H1 (cell line): Measurements from ENCODE around the gene FBXL16. TPM values are rescaled to one million over a fixed set of nuclear protein-coding genes. Genes with fewer than 3 reads are reported as not detected.

Experiments used
- CTCF ChIA-PET: fragments of 300-600 bp; sonication (Branson Sonifier 250); formaldehyde crosslinking; loops from one replicate; lab custom pipeline; 2021; ENCODE audit not compliant: partially characterized antibody; lab: Charles Lee
- POLR2A ChIA-PET: fragments of 300-600 bp; sonication (Branson Sonifier 250); formaldehyde crosslinking; loops from one replicate; lab custom pipeline; 2021; ENCODE audit warnings: inconsistent platforms; ENCODE audit not compliant: partially characterized antibody; lab: Charles Lee
- DNase-seq, 2 experiments: peaks; one replicate each; pipeline versions ENCODE4 v3.0.0 to v3.0.0-alpha.2; 2010 to 2022; ENCODE audit warnings: low spot score in 2 of 2, low read depth in 1 of 2, mixed read lengths in 1 of 2
- FAIRE-seq: peaks from 2 replicates; lab custom pipeline; 2011; peaks lifted over from hg19 to GRCh38; lab: Jason Lieb, UNC
- H2AFZ ChIP-seq: 2 replicates; pipeline ENCODE4 v1.8.1; 2012; ENCODE audit warnings: low read length, inconsistent platforms
- H2AK5ac ChIP-seq: 2 replicates; pipeline ENCODE4 v1.6.1; 2013; ENCODE audit warnings: low read depth, low read length
- H2BK120ac ChIP-seq: replicated peaks from 2 replicates; pipeline ENCODE3; 2013; ENCODE audit warnings: low read depth, low read length, inconsistent platforms
- H2BK12ac ChIP-seq: 2 replicates; pipeline ENCODE4 v1.6.1; 2013; ENCODE audit warnings: low read depth, low read length
- H2BK15ac ChIP-seq: 2 replicates; pipeline ENCODE4 v1.6.1; 2013; ENCODE audit warnings: low read length
- H2BK20ac ChIP-seq: 2 replicates; pipeline ENCODE4 v1.6.1; 2013; ENCODE audit warnings: low read length
- H2BK5ac ChIP-seq: 2 replicates; pipeline ENCODE4 v1.6.1; 2013; ENCODE audit warnings: low read depth, low read length
- H3K14ac ChIP-seq: 2 replicates; pipeline ENCODE4 v1.6.1; 2013; ENCODE audit warnings: inconsistent platforms; ENCODE audit not compliant: insufficient read length
- H3K18ac ChIP-seq: 2 replicates; pipeline ENCODE4 v1.6.1; 2013; ENCODE audit warnings: low read length; ENCODE audit errors: extremely low read depth
- H3K23ac ChIP-seq: 2 replicates; pipeline ENCODE4 v1.6.1; 2013; ENCODE audit warnings: inconsistent platforms; ENCODE audit not compliant: insufficient read length
- H3K23me2 ChIP-seq: 2 replicates; pipeline ENCODE4 v1.6.1; 2013; ENCODE audit warnings: low read depth, low read length
- H3K27ac ChIP-seq: 2 replicates; pipeline ENCODE4 v1.6.1; 2011; ENCODE audit warnings: low read depth, low read length, inconsistent platforms
- H3K27me3 ChIP-seq, 4 experiments: replicated peaks in 1 of 4; 1 replicate in 1 of 4; 2 replicates in 3 of 4; pipeline versions ENCODE4 v1.6.1 to v1.8.1; 2011 to 2013; ENCODE audit warnings: low read length in 3 of 4, mild to moderate bottlenecking in 3 of 4, inconsistent platforms in 2 of 4, mixed read lengths in 2 of 4, moderate library complexity in 1 of 4; ENCODE audit not compliant: control insufficient read depth in 3 of 4, insufficient read depth in 3 of 4; ENCODE audit errors: extremely low read depth in 1 of 4
- H3K36me3 ChIP-seq, 4 experiments: 2 replicates each; pipeline versions ENCODE4 v1.6.1 to v1.8.1; 2011 to 2013; ENCODE audit warnings: mild to moderate bottlenecking in 4 of 4, low read length in 3 of 4, moderate library complexity in 2 of 4, control low read depth in 1 of 4, inconsistent platforms in 1 of 4; ENCODE audit not compliant: insufficient read depth in 4 of 4, control insufficient read depth in 2 of 4
- H3K4ac ChIP-seq: replicated peaks from 2 replicates; pipeline ENCODE3; 2013; ENCODE audit warnings: low read length, low read depth, mixed read lengths, inconsistent platforms; ENCODE audit not compliant: insufficient read length
- H3K4me1 ChIP-seq, 4 experiments: replicated peaks in 1 of 4; 1 replicate in 1 of 4; 2 replicates in 3 of 4; pipeline versions ENCODE4 v1.6.1 to v1.8.1; 2011 to 2013; ENCODE audit warnings: low read length in 3 of 4, inconsistent platforms in 2 of 4, mixed read lengths in 1 of 4; ENCODE audit not compliant: insufficient read depth in 4 of 4, control insufficient read depth in 3 of 4
- H3K4me2 ChIP-seq, 2 experiments: 2 replicates each; pipeline versions ENCODE4 v1.6.1 to v1.8.1; 2011 to 2013; ENCODE audit warnings: low read depth in 2 of 2, low read length in 2 of 2, control low read depth in 1 of 2, inconsistent platforms in 1 of 2, mild to moderate bottlenecking in 1 of 2; ENCODE audit not compliant: insufficient read depth in 1 of 2
- H3K4me3 ChIP-seq, 4 experiments: fragments of 200-600, 300-600 bp in 1 of 4; sonication (generic), shearing (Covaris generic), sonication (Bioruptor Twin) in 1 of 4; 2 replicates each; pipeline versions ENCODE4 v1.5.1 to v1.8.1; 2011 to 2016; ENCODE audit warnings: low read length in 4 of 4, low read depth in 3 of 4, control low read depth in 2 of 4, inconsistent platforms in 2 of 4, mild to moderate bottlenecking in 2 of 4, mixed read lengths in 1 of 4, moderate library complexity in 1 of 4; ENCODE audit not compliant: insufficient read depth in 2 of 4; ENCODE audit errors: extremely low read depth in 1 of 4
- H3K56ac ChIP-seq: replicated peaks from 2 replicates; pipeline ENCODE3; 2013; ENCODE audit warnings: low read depth, mild to moderate bottlenecking, mixed read lengths, low read length, inconsistent platforms; ENCODE audit not compliant: insufficient read length
- H3K79me1 ChIP-seq: 2 replicates; pipeline ENCODE4 v1.6.1; 2013; ENCODE audit warnings: low read depth, low read length, control low read depth
- H3K79me2 ChIP-seq, 2 experiments: 2 replicates each; pipeline versions ENCODE4 v1.6.1 to v1.8.1; 2012 to 2013; ENCODE audit warnings: low read length in 2 of 2, mild to moderate bottlenecking in 2 of 2, inconsistent platforms in 1 of 2; ENCODE audit not compliant: insufficient read depth in 2 of 2, control insufficient read depth in 1 of 2
- H3K9ac ChIP-seq, 4 experiments: replicated peaks in 1 of 4; 1 replicate in 1 of 4; 2 replicates in 3 of 4; pipeline versions ENCODE4 v1.6.1 to v1.8.1; 2011 to 2013; ENCODE audit warnings: low read depth in 3 of 4, low read length in 3 of 4, control low read depth in 2 of 4, mild to moderate bottlenecking in 2 of 4, moderate library complexity in 2 of 4, inconsistent platforms in 1 of 4; ENCODE audit errors: extremely low read depth in 1 of 4
- H3K9me3 ChIP-seq, 2 experiments: 2 replicates each; pipeline versions ENCODE4 v1.6.1 to v1.8.1; 2012 to 2013; ENCODE audit warnings: mild to moderate bottlenecking in 2 of 2, moderate library complexity in 2 of 2, control low read depth in 1 of 2, inconsistent platforms in 1 of 2, low read depth in 1 of 2, low read length in 1 of 2, mixed read lengths in 1 of 2; ENCODE audit not compliant: insufficient read depth in 2 of 2
- H4K20me1 ChIP-seq, 2 experiments: replicated peaks in 1 of 2; 2 replicates each; pipeline versions ENCODE3 to v1.8.1; 2011 to 2013; ENCODE audit warnings: inconsistent platforms in 2 of 2, low read length in 2 of 2, mild to moderate bottlenecking in 1 of 2; ENCODE audit not compliant: insufficient read depth in 2 of 2, control insufficient read depth in 1 of 2
- H4K5ac ChIP-seq: 2 replicates; pipeline ENCODE4 v1.6.1; 2013; ENCODE audit warnings: low read length, low read depth, mixed read lengths, inconsistent platforms; ENCODE audit not compliant: insufficient read length
- H4K8ac ChIP-seq: 2 replicates; pipeline ENCODE4 v1.8.0; 2013; ENCODE audit warnings: mild to moderate bottlenecking, moderate library complexity, low read length, inconsistent platforms; ENCODE audit not compliant: insufficient read depth; ENCODE audit errors: extremely low read depth
- H4K91ac ChIP-seq: replicated peaks from 2 replicates; pipeline ENCODE3; 2013; ENCODE audit warnings: low read length, mixed read lengths, inconsistent platforms; ENCODE audit not compliant: insufficient read length
- BACH1 ChIP-seq: IDR thresholded peaks from 2 replicates; pipeline ENCODE4 v1.6.1; 2012; ENCODE audit warnings: low read length, improper control_type of control experiment
- CBX5 ChIP-seq: fragments of 300-800, 300-1000 bp; sonication (generic); IDR thresholded peaks from 2 replicates; pipeline ENCODE4 v1.7.1; 2016; ENCODE audit warnings: antibody characterized with exemption, low read length, low read depth
- CHD1 ChIP-seq: IDR thresholded peaks from 2 replicates; pipeline ENCODE4 v1.6.1; 2012; ENCODE audit warnings: low read depth, low read length, improper control_type of control experiment
- FOSL1 ChIP-seq: IDR thresholded peaks from 2 replicates; pipeline ENCODE4 v1.6.1; 2011; ENCODE audit warnings: mild to moderate bottlenecking, low read depth, low read length, moderate library complexity; ENCODE audit not compliant: insufficient read depth
- NRF1 ChIP-seq: IDR thresholded peaks from 2 replicates; pipeline ENCODE4 v1.6.1; 2011; ENCODE audit warnings: mild to moderate bottlenecking, low read depth, low read length, improper control_type of control experiment
- RNF2 ChIP-seq: fragments of 200-900, 300-1000 bp; sonication (generic); IDR thresholded peaks from 2 replicates; pipeline ENCODE4 v1.7.1; 2016; ENCODE audit warnings: borderline replicate concordance, low read depth, mild to moderate bottlenecking, antibody characterized with exemption, low read length; ENCODE audit not compliant: poor library complexity, severe bottlenecking; ENCODE audit errors: missing control alignments
- SP2 ChIP-seq: IDR thresholded peaks from 2 replicates; pipeline ENCODE4 v1.6.1; 2012; ENCODE audit warnings: mild to moderate bottlenecking, low read length, inconsistent platforms
- WGBS, 2 experiments: shearing (Covaris generic) in 1 of 2; methylation state at CpG; one replicate each; pipeline versions ENCODE4 v1.1.6 to v1.1.7; 2013 to 2015; ENCODE audit warnings: low lambda C conversion rate in 2 of 2, mixed read lengths in 2 of 2, inconsistent platforms in 1 of 2, low coverage in 1 of 2, missing lambda C conversion rate in 1 of 2; ENCODE audit not compliant: insufficient replicate concordance in 2 of 2, insufficient coverage in 1 of 2, insufficient read length in 1 of 2; ENCODE audit errors: extremely low coverage in 1 of 2, missing lambda C conversion rate in 1 of 2; 5-methylcytosine and 5-hydroxymethylcytosine counted together
- polyA plus RNA-seq, 7 experiments: library from polyadenylated mRNA; depleted of rRNA in 3 of 7; stranded (reverse) in 5 of 7; unstranded in 2 of 7; fragments of >200 nt in 5 of 7; fragments of 200-250 nt in 2 of 7; gene quantifications; 1 replicate in 5 of 7; 2 replicates in 1 of 7; 4 replicates in 1 of 7; pipeline versions ENCODE4 v1.2.1 to v1.2.3, GENCODE V29; 2011 to 2013; ENCODE audit warnings: missing spikeins in 2 of 7, mixed read lengths in 2 of 7
- total RNA-seq: library from RNA; stranded (reverse); fragmentation: NEBNext Ultra II Directional; extraction: Animal tissue kit (Norgen Biotek cat#: 25700); gene quantifications from 2 replicates; pipeline ENCODE4 v1.2.1, GENCODE V29; 2021
- TF ChIP-seq, protein P1 (sequence below): IDR thresholded peaks from 2 replicates; pipeline ENCODE4 v1.6.1; 2012; ENCODE audit warnings: low read length, inconsistent platforms

Gene FBXL16
- total and polyA plus RNA-seq, 2 of the 8 experiments (the other 6 are each of a cell fraction or from before 2014, with no cell fraction given) = 12.5 to 12.8 TPM

DNA sequence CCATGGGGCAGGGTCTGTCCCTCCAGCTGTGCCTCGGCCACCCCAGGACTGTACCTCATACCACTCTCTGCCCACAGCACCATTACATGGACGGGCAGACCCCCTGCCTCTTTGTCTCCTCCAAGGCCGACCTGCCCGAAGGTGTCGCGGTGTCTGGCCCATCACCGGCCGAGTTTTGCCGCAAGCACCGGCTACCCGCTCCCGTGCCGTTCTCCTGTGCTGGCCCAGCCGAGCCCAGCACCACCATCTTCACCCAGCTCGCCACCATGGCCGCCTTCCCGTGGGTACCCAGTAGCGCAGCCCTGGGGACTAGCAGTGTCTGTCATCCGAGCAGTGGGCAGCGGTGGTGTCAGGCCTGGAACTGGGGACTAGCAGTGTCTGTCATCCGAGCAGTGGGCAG is 32.8 kb downstream of the FBXL16 start:
- H2BK120ac ChIP-seq = no peak overlapping the region
- H3K23me2 ChIP-seq = peaks cover 12% of the 10 kb centered on the region
- no peak overlapping the region for H2BK12ac ChIP-seq
- no peak overlapping the region for H3K9ac ChIP-seq
- H3K4me3 ChIP-seq = no peak overlapping the region
- POLR2A ChIA-PET = interaction anchor here (0.7 to 17.4 kb wide), 7 partner anchors 5 to 44 kb away, joined by 3 to 214 read pairs (median 4); partner anchors contain the start of genes JMJD8, RHBDL1, RHOT2 and STUB1
- H4K8ac ChIP-seq = no peak overlapping the region
- 95% methylated on average over 21 of the region's 21 CpGs; no CpG with 5 or more reads in 1 of the 2 experiments for WGBS, 2 experiments
- no peak overlapping the region for H2BK20ac ChIP-seq
- TF ChIP-seq FOSL1 (no peak), SP2 (no peak), CHD1 (no peak), BACH1 (no peak), CBX5 (no peak), RNF2 (no peak), NRF1 (no peak)
- TF ChIP-seq, protein P1, sequence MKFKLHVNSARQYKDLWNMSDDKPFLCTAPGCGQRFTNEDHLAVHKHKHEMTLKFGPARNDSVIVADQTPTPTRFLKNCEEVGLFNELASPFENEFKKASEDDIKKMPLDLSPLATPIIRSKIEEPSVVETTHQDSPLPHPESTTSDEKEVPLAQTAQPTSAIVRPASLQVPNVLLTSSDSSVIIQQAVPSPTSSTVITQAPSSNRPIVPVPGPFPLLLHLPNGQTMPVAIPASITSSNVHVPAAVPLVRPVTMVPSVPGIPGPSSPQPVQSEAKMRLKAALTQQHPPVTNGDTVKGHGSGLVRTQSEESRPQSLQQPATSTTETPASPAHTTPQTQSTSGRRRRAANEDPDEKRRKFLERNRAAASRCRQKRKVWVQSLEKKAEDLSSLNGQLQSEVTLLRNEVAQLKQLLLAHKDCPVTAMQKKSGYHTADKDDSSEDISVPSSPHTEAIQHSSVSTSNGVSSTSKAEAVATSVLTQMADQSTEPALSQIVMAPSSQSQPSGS = no peak
- no peak overlapping the region for H3K4ac ChIP-seq
- no peak overlapping the region for H3K56ac ChIP-seq
- H2AFZ ChIP-seq = no peak overlapping the region
- H3K14ac ChIP-seq = no peak overlapping the region
- peaks cover 13% of the 10 kb centered on the region for H3K79me1 ChIP-seq
- H2AK5ac ChIP-seq = no peak overlapping the region
- peaks cover 0 to 13% of the 10 kb centered on the region in 2 experiments; a peak in 1 of 4 replicates for H3K79me2 ChIP-seq
- no peak overlapping the region for H3K27ac ChIP-seq
- FAIRE-seq (no peak), DNase-seq (no peak)
- no peaks in the 10 kb centered on the region for H3K9me3 ChIP-seq
- no peak overlapping the region for H3K4me2 ChIP-seq
- no peak overlapping the region for H2BK5ac ChIP-seq
- H4K5ac ChIP-seq = no peak overlapping the region
- H3K27me3 ChIP-seq = peaks cover 0 to 2% (median 0%) of the 10 kb centered on the region in 4 experiments; a peak in 2 of 7 replicates
- H4K20me1 ChIP-seq = peaks cover 5 to 27% of the 10 kb centered on the region in 2 experiments
- H3K23ac ChIP-seq = no peak overlapping the region
- H3K36me3 ChIP-seq = peaks cover 14 to 44% (median 33%) of the 10 kb centered on the region in 4 experiments
- H3K18ac ChIP-seq = no peak overlapping the region
- H3K4me1 ChIP-seq = peaks cover 0 to 29% (median 25%) of the 10 kb centered on the region in 4 experiments; a peak in 6 of 7 replicates
- H2BK15ac ChIP-seq = no peak overlapping the region
- no peak overlapping the region for H4K91ac ChIP-seq
- CTCF ChIA-PET = interaction anchor here (1.0 to 12.0 kb wide), 5 partner anchors 12 to 280 kb away, joined by 3 to 75 read pairs (median 5); partner anchors contain the start of genes CIAO3 and WDR24
